SKM-1 treated with dmso at 0.1 percent for 144 hours (cell line): ENCODE measurements around the gene FXYD2.

Source experiments
- DNase-seq: peaks from one replicate; lab custom pipeline; 2025; ENCODE audit not compliant: unreplicated experiment; lab: John Stamatoyannopoulos, UW

FXYD2 gene

DNA sequence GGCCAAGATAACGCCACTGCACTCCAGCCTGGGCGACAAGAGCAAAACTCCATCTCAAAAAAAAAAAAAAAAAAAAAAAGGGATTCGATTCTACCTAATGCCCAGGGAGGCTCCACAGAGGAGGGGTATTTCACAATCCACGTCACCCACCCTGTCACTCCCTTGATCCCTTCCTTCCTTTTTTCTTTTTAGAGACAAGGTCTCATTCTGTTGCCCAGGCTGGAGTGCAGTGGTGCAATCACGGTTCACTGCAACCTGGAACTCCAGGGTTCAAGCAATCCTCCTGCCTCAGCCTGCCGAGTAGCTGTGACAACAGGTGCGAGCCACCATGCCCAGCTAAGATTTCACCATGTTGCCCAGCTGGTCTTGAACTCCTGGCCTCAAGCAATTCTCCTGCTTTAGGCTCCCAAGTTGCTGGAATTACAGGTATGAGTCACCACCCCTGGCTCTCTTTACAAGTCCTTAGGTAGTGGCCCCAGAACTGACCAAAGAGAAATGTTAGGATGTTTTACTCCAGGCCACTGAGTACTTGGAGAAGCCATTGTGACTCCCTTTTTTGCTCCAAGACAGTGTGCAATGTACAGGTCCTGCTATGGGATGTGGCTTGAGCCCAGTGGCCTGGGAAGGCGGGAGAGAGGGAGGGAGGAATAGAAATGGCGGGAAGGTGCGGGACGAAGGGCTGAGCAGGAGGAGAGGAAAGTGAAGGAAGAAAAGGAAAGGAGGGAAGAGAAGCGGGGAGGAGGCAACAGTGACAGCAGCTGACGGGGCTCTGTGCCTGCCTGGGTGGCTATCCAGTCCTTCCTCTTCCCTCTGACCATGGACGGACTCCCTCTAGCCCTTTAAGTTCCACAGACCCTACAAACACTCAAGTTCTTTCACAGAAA, 11.8 kb upstream of the FXYD2 start:
- DNase-seq: peak; percentile 70

DNA sequence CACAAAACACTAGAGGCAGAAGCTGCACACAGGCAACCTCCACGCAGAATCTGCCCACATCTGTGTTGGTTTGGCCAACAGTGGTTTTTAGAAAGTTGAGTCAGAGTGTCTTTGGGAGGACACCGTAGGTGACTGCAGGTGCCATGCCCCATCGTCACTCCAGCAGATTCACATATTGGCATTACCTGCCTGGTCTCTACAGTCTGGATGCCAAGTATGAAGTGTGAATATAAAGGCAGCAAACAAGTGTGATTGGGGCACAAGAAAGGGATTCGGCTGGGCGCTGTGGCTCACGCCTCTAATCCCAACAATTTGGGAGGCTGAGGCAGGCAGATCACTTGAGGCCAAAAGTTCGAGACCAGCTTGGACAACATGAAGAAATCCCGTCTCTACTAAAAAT, 11.0 kb upstream of the FXYD2 start:
- no peak for DNase-seq

DNA sequence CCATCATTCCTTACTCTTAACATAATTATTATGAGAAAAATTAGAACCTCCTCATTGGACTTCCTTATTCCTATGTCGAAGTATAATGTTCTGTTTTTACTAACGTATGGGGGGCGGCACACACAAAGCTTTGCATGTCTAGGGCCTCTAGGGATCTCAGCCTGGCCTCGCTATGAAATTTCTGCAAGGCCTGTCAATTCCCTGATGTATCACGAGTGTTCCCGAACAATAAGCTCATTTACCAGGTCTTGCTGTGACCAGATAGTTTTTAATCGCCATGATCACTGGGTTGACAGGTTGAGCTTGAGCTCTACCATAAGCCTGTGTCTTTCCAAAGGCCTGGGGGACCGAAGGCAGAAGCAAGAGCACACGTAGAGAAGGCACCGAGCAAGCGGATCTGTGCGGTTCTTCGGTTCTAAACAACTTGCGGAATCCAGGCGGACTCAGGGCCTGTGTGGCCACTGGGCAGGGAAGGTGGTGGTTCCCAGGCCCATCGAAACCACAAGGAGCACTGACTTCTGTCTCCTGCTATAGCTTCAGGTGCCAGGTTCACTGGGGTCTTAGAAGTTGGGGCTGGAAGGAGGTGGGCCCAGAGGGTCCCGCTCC, 10.4 kb upstream of the FXYD2 start:
- DNase-seq: no peak

DNA sequence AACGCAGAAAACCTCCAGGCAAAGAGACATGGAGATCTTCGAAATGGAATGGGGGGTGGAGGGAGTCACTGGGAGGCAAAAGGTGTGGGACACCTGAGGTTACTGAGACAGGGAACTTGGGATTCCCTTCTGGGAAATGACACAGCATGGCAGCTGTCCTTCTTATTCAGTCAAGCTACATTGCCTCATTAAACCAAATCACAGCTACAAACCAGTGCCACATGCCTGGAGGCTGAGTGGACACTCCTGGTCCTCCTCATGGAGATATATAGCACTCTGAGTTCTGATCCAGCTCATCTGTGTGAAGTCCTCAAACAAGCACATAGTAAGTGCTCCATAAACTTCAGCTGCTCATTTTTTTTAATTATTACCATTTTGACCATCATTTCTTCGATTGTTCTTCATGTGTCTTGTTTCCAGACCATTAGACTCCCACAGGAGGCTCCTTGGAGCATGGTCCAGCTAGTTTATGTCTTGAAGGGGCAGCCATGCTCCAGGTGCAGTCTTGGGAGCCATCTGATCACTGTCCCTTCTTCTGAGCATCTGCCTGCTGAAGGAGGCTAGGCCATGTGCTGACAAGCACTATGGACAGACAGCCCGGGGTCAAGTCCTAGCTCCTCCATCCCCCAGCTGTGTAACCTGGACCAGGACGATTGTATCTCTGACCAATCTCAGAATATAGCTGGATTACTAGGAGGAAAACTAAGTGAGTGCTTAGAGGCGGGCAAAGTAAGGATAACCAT, 9.7 kb upstream of the FXYD2 start:
- no peak for DNase-seq

DNA sequence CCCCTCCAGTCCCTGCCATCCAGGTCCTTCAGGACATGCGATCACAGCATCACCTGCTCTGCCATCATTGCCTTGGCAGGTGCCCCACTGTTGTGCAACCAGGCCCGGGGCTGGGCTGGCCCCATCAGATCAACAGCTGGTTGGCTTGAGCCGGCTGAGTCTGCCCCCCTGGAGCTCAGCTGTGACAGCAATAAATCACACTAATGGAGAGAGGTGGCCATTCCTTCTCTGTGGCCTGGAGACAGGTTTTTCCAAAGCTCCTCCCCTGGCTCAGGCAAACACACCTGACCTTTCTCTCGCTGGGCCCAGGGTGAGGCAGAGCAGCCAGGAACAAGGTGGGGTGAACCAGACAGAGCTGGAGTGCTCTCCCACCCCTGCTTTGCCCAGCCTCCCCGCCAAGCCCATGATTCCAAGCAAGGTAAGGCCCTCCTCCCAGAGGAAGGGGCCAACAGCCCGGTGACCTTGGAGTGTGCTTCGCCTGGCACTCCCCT, 8.9 kb upstream of the FXYD2 start:
- DNase-seq: no peak

DNA sequence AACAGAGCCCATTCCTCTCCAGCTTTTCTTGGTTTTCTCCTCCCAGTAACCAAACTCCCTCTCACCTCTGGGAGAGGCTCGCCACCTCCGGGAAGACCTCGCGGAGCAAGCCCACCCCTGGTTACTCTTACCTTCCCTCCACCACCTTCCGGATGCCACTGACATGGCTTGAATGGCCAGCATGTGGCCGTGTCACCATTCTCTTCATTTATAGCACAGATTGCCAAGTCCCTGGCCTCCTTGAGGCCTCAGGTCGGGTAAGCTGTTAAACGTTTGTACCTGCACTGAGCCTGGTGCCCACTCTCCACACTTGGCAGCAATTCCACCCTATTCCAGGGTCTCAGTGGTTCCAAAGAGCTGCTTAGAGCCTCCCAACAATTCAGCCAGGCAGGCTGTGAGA, 8.0 kb upstream of the FXYD2 start:
- DNase-seq: no peak

DNA sequence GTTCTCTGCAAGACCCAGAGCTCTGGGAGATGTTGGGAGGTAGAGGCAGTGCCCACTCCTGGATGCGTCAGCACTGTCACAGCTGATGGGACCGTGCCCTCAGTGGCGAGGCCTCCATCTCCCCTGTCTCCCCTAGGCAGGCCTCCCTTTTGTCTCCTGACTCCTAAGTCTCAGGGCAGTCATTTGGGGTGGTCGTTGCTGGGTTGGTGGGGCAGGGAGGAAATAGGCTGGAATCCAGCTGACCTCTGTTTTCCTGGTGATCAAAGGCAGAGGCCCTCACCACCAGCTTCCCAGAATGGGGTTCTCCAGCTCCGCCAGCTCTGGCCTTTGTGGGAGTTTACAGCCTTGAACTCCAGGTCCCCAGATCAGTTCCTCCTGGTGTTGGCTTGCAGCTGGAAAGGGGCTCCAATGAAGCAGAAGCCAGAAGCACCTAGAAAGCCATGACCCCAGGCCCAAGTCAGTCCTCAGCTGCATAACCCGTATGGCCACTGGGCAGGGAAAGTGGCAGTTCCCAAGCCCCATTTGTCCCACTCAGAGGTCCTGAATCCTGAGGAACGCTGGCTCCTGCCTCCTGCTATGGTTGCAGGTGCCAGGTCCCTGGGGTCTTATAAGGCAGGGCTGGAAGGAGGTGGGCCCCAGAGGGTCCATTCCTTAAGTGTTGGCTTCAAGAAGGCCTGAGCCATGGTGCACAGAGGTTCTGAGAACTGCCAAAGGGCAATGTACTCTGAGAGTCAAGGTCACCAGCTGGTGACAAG, 7.3 kb upstream of the FXYD2 start:
- DNase-seq: no peak

DNA sequence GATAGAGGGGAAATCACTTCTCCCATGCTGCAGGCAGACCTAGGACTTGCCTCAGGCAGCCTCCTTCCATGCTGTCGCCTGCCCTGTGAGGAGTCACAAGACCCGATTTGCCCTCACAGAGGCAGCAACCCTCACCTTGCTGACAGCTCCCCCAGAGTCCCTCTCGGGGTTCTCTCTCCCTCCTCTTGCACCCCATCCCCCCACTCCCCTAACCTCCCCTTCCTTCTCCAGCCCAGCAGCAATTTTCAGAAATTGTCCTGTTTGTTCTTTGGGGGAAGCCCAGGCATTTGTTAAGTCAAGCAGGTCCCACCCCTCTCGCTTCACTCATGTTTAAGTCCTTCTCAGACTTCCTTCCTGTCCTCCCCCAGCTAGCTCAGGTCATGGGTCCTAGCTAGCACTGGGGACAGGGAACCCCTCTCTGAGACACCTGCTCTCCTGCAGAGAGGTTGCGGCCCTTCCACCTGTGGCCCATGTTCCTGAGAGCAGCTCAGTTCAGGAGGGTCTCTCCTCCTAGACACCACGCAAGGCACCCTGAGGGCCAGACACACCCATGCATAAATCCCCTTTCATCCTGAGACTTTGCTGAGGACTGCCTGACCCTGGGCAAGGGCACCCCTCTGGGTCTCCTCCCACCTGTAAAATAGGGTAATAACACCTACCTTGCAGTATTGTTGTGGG, 6.3 kb upstream of the FXYD2 start:
- DNase-seq: no peak

DNA sequence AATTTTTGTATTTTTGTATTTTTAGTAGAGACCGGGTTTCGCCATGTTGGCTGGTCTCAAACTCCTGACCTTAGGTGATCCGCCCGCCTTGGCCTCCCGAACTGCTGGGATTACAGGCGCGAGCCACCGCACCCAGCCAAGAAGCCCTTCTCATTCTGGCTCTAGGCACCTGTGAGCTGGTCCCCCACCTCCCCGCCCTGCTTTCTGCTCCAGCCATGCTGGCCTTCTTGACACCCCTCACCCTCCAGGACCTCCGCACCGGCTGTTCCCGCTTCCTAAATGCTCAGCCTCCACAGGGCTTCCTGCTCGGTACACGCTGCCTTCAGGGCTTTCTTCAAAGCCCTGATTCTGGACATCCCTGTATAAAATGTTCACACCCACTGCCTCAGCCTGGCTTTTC, 5.5 kb upstream of the FXYD2 start:
- DNase-seq: no peak

DNA sequence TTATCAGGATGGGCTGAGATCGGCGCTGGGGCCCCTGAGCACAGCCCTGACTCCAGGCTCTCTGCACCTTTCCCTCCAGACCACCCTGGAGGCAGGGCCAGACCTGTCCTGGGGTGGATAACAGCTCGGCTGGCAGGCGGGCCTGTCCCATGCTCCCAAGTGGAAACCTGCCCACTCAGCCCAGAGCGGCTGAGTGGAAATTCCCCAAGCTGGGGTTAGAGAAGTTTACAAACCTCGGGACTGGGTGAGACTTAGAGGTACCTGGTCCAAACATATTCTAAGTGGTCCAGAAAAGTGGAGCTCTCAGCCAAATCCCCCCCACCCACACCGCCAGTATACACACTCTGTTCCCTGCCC, 4.8 kb upstream of the FXYD2 start:
- no peak for DNase-seq

DNA sequence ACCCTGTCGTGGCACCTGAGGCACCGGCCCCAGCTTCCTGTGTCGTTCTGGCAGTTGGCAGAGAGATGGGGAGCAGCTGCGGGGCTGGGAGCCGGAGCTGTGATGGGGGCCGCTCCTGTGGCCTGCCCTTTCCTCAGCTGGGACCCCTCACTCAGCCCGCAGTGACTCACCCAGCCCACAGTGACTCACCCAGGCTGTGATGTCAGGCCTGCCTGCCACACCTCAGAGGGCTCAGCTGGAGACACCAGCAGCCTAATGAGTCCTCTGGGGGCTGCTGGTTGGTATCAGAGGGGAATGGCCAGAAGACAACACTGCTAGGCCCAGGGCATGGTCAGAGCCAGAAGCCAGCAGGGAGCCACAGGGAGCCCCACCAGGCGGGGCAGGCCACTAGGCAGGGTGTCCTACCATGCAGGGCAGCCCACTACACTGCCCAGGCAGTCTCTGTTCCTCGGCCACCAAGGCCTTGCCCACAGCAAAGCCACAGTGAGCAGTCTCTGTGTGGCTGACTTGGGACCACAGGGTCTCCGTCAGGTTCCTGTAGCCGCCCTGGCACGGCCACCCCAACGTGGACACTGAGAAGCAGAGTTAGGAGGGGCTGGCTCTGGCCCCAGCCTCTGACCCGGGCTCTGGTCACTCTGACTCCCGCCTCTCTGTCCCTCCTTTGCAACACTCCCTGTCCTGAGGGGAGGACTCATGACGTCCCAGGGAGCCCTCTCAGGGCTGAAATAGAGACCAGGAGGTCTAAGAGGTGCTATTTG, 4.2 kb upstream of the FXYD2 start:
- no peak for DNase-seq

DNA sequence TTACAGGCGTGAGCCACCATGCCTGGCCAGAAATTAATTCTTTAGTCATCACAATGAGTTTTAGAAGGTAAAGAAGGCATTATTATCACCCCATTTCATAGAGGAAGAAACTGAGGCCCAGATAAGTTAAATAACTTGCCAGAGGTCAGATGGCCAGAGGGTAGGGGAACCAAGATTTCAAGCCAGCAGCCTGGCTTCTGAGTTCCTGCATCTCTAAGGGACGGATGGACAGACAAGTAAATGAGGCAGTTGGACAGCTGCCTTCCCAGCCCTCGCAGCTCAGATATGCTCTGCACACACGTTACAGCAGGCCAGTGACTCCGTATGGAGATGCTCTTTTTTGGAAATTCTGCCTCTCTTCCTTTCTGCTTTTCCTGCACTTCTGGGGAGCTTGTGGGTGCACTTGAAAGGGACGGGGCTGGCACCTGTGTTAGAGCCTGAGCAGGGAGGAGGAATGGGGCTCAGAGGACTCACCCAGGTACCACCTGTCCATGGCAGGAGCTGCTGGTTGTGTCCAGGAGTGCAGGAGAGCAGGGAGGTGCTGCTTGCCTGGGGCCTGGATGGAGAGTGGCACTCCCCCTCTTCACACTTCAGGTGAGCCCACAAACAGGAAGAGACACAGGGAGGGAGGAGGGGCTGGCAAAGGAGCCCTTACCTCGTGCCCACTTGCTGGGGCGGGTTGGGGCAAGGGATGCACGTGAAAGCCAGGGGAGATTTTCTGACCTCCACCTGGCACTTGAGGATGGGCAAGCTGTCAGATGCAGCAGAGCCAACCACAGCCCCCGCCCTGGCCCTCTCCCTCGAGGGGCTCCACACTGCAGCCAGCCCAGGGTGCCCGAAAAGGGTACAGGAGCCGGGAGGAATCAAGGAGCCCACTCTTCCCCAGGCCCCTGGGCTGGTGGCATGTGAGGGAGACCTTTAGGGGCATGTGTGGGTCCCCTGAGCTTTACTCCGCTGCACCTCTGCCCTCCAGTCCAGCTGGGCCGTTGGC, 3.3 kb upstream of the FXYD2 start:
- DNase-seq: no peak

DNA sequence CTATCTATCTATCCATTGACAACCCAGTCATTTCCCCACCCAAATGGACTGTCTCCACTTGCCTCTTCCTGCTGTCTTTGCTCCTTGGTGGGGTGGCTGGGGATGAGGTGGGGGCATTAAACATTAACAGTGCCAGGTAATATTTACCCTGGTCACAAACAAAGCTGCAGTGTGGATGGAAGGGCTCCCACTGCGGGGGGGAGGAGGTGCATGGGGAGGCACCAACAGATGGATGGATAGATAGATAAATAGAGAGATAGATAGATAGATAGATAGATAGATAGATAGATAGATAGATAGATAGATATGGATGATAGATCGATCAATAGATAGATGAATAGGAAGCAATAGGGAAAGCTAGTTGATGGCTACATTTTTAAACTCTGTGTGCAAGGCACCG, 2.3 kb upstream of the FXYD2 start:
- no peak for DNase-seq

DNA sequence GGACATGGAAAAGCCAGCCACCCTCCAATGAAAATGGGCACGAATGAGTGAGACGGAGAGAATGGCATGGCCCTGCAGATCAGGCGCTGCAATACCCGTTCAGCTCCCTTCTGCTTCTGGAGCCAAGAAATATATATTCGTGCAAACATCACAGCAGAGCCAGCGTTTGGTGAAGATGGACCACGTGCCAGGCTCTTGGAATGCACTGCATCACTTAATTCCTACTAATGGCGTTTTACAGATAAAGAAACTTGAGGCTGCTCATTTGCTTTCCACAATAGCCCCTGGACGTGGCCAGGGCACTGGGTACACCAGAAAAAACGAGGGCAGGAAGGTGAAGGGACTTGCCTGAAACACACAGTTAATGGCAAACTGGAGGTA, 1.6 kb upstream of the FXYD2 start:
- no peak for DNase-seq

DNA sequence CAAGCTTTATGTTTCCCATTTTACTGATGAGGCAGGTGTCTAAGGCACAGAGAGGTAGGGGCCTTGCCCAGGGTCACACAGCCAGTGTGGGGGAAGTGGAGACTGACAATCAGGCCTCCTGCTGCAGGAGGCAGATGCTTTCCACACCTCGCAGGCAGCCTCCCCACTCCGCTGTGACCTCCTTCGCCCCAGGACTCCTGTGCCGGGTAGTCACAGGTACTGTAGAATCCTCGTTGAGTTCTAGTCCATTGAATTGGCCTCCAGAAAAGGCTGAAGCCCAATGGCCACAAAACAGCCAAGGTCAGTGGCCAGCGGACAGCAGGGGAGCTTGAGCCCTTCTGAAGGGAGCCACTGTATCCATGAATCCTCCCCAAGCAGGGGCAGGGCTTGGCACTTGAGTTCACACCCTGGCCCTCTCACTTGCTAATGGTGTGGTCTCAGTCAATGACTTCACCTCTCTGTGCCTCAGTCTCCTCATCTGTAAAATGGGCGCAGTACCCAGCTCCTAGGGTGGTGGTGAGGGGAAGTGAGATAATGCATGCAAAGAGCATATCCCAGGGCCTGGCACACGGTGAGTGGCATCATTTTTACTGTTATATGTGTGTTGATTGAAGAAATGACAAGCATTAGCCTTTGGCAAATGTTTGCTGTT, 1.1 kb upstream of the FXYD2 start:
- DNase-seq: no peak

DNA sequence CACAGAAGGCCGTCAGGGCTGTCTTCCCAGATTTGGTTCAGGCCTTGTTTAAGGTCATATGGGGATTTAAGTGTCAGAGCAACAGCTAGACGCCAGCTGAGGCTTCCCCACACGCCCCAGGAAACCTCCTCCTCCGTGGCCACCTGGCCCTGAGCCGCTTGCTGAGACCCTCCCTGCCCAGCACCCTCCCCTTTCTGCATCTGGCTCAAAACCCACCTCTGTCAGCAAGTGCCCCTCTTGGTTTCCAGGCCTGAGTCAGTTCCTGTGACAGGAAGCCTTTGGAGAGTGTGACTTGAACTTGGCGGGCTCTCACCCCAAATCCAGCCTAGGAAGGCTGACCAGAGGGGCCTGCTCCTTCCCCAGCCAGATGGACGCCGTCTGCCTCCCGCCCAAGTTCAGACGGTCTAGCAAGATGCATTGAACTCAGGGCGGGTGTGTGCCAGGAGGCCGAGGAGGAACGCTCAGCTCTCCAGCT, 561 bp downstream of the FXYD2 start:
- no peak for DNase-seq

DNA sequence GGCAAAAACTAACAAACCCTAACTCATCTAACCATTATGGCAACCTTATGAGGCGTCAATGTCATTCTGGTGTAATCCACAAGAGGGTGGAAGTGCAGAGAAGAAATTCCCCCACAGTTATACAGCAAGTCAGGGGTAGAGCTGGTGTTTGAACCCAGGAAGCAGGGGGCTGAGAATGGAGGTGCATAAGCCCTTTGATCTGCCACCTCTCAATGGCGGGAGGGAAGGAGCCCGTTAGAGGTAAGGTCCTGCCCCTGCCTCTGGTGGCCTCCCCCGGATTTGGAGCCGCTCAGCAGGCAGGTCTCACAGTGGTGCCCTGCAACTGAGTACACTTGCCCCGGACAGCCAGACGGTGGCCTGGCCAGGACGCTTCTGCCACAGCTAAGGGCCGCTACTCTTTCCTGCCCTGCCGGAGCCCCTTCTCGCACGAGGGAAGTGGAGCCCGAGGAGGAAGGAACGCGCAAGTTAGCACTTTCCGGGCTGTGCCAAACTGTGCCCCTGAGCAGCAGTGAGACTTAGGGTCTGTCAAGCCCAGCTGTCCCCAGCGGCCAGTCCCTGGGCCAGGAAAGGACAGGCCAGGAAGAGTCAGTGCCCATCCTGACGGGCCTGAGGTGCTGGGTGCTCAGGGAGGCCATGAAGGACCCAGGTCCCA, 1.1 kb downstream of the FXYD2 start:
- DNase-seq: no peak
